ENCODE results near the gene CDK1. TPM values are rescaled to one million over a fixed set of nuclear protein-coding genes. Genes with fewer than 3 reads are reported as not detected.

Gene CDK1
- polyA plus RNA-seq, 1 donor (not counting 4 experiments of a cell fraction or from before 2014, with no cell fraction given): 43.8 TPM

GRCh38 chr10:60803433-60803832 lies 25.2 kb downstream of the CDK1 start:
- dilution Hi-C loops (cut with MboI; ENCODE audit: extremely low pct_ligation_motif_present, low sequenced_read_pairs): no loop called here

GRCh38 chr10:60803865-60804264 lies 25.6 kb downstream of the CDK1 start:
- H3K27me3 ChIP-seq (ENCODE audit: control insufficient read depth, extremely low read depth, insufficient read depth, low read length): no peaks in the 10 kb centered on the region
- H3K27ac ChIP-seq (ENCODE audit: control insufficient read depth, insufficient read depth, low read length): no peak overlapping the region
- no peaks in the 10 kb centered on the region for H3K4me1 ChIP-seq (ENCODE audit: control insufficient read depth, extremely low read depth, insufficient read depth, low read length)
- no peaks in the 10 kb centered on the region for H3K36me3 ChIP-seq (ENCODE audit: control insufficient read depth in 2 of 2, extremely low read depth in 1 of 2, insufficient read depth in 2 of 2, low read length in 2 of 2)
- H2AFZ ChIP-seq (ENCODE audit: control insufficient read depth, low read length): no peak overlapping the region
- FAIRE-seq (no peak), DNase-seq (ENCODE audit: low read depth, low spot score) (no peak)
- H3K9me3 ChIP-seq (ENCODE audit: control insufficient read depth, low read depth, low read length): no peaks in the 10 kb centered on the region
- no peak overlapping the region for H3K4me3 ChIP-seq (ENCODE audit: control insufficient read depth in 2 of 3, extremely low read depth in 1 of 3, insufficient read depth in 2 of 3, low read depth in 1 of 3, low read length in 3 of 3)
- H3K9ac ChIP-seq (ENCODE audit: control insufficient read depth, extremely low read depth, insufficient read depth, low read length): no peak overlapping the region
- no peaks in the 10 kb centered on the region for H4K20me1 ChIP-seq (ENCODE audit: control insufficient read depth, extremely low read depth, insufficient read depth, low read length)
- H3K79me2 ChIP-seq (ENCODE audit: control insufficient read depth, insufficient read depth, low read length): no peaks in the 10 kb centered on the region
- dilution Hi-C loops (cut with MboI; ENCODE audit: extremely low pct_ligation_motif_present, low sequenced_read_pairs): no loop called here
- H3K9me1 ChIP-seq (ENCODE audit: control insufficient read depth, extremely low read depth, insufficient read depth, low read length): no peaks in the 10 kb centered on the region
- TF ChIP-seq EZH2 (IDR thresholded peaks at IDR 0.05; ENCODE audit: low read length) (no peak), CTCF (optimal IDR thresholded peaks at IDR 0.05 in 1 of 3, IDR thresholded peaks at IDR 0.05 in 1 of 3, conservative IDR thresholded peaks at IDR 0.05 in 1 of 3; ENCODE audit: extremely low read depth in 1 of 3, insufficient read depth in 2 of 3, low read length in 3 of 3) (no peak)
- no peak overlapping the region for H3K4me2 ChIP-seq (ENCODE audit: control insufficient read depth, extremely low read depth, insufficient read depth, low read depth, low read length)

More at GRCh38 chr10:60803433-60803832, 25.2 kb downstream of the CDK1 start:
- Histone ChIP-seq H3K27ac (ENCODE audit: control insufficient read depth, insufficient read depth, low read length) (no peak overlapping the region), H3K4me2 (ENCODE audit: control insufficient read depth, extremely low read depth, insufficient read depth, low read depth, low read length) (no peak overlapping the region), H3K79me2 (ENCODE audit: control insufficient read depth, insufficient read depth, low read length) (no peaks in the 10 kb centered on the region), H2AFZ (ENCODE audit: control insufficient read depth, low read length) (no peak overlapping the region), H3K4me3 (ENCODE audit: control insufficient read depth in 2 of 3, extremely low read depth in 1 of 3, insufficient read depth in 2 of 3, low read depth in 1 of 3, low read length in 3 of 3) (no peak overlapping the region), H3K9ac (ENCODE audit: control insufficient read depth, extremely low read depth, insufficient read depth, low read length) (no peak overlapping the region), H3K4me1 (ENCODE audit: control insufficient read depth, extremely low read depth, insufficient read depth, low read length) (no peaks in the 10 kb centered on the region), H3K27me3 (ENCODE audit: control insufficient read depth, extremely low read depth, insufficient read depth, low read length) (no peaks in the 10 kb centered on the region), H3K36me3 (ENCODE audit: control insufficient read depth in 2 of 2, extremely low read depth in 1 of 2, insufficient read depth in 2 of 2, low read length in 2 of 2) (no peaks in the 10 kb centered on the region), H3K9me1 (ENCODE audit: control insufficient read depth, extremely low read depth, insufficient read depth, low read length) (no peaks in the 10 kb centered on the region), H4K20me1 (ENCODE audit: control insufficient read depth, extremely low read depth, insufficient read depth, low read length) (no peaks in the 10 kb centered on the region), H3K9me3 (ENCODE audit: control insufficient read depth, low read depth, low read length) (no peaks in the 10 kb centered on the region)
- DNase-seq (ENCODE audit: low read depth, low spot score) (no peak), FAIRE-seq (no peak)
- TF ChIP-seq EZH2 (IDR thresholded peaks at IDR 0.05; ENCODE audit: low read length) (no peak), CTCF (optimal IDR thresholded peaks at IDR 0.05 in 1 of 3, IDR thresholded peaks at IDR 0.05 in 1 of 3, conservative IDR thresholded peaks at IDR 0.05 in 1 of 3; ENCODE audit: extremely low read depth in 1 of 3, insufficient read depth in 2 of 3, low read length in 3 of 3) (no peak)
